Gastroesophageal sphincter (tissue), 4 donors: ENCODE data around the gene HBZ. TPM values are rescaled to one million over a fixed set of nuclear protein-coding genes. Genes with fewer than 3 reads are reported as not detected.

Experiments
- ATAC-seq: fragments of 150-250 bp; one replicate; pipeline ENCODE4 v1.9.1; 2016; ENCODE audit warnings: mild to moderate bottlenecking, moderate library complexity
- H3K27ac ChIP-seq, 4 donors: fragments of 200-600 bp; sonication (generic) in 3 of 4; 1 replicate in 3 of 4; 2 replicates in 1 of 4; pipeline ENCODE4 v1.5.1; 2016 to 2019
- H3K27me3 ChIP-seq: fragments of 200-600 bp; sonication (generic); one replicate; pipeline ENCODE4 v1.5.1; 2019
- H3K36me3 ChIP-seq, 2 donors: fragments of 200-600 bp; sonication (generic); one replicate each; pipeline ENCODE4 v1.5.1; 2019; ENCODE audit warnings: control low read depth in 1 of 2
- H3K4me1 ChIP-seq, 3 donors: fragments of 200-600 bp; sonication (generic); 1 replicate in 2 of 3; 2 replicates in 1 of 3; pipeline ENCODE4 v1.5.1; 2016 to 2019; ENCODE audit warnings: control low read depth in 2 of 3
- H3K4me3 ChIP-seq, 2 donors: fragments of 200-600 bp; sonication (generic); one replicate each; pipeline ENCODE4 v1.5.1; 2019; ENCODE audit warnings: mild to moderate bottlenecking in 1 of 2, moderate library complexity in 1 of 2
- H3K9me3 ChIP-seq, 3 donors: fragments of 200-600 bp; sonication (generic); one replicate each; pipeline ENCODE4 v1.5.1; 2017 to 2019; ENCODE audit warnings: control low read depth in 2 of 3
- EP300 ChIP-seq: sonication (generic); formaldehyde crosslinking; IDR thresholded peaks from one replicate; pipeline ENCODE4 v1.6.1; 2017; ENCODE audit warnings: antibody characterized with exemption, mild to moderate bottlenecking
- POLR2A ChIP-seq, 2 donors: fragments of 450-650 bp; IDR thresholded peaks; one replicate each; pipeline ENCODE4 v1.6.1; 2017; ENCODE audit warnings: antibody characterized with exemption in 2 of 2, mild to moderate bottlenecking in 2 of 2, moderate library complexity in 1 of 2
- POLR2AphosphoS5 ChIP-seq: sonication (generic); formaldehyde crosslinking; IDR thresholded peaks from one replicate; pipeline ENCODE4 v1.6.1; 2017; ENCODE audit warnings: antibody characterized with exemption
- WGBS, 2 donors: methylation state at CpG; one replicate each; pipeline ENCODE4 v1.1.5; 2018; ENCODE audit warnings: low coverage in 1 of 2; 5-methylcytosine and 5-hydroxymethylcytosine counted together
- total RNA-seq, 4 donors: library from RNA; depleted of rRNA; stranded (reverse); fragments of >200 nt; gene quantifications; one replicate each; pipeline ENCODE4 v1.1.0, GENCODE V29; 2016
- TF ChIP-seq, protein P1 (sequence below), 4 experiments: fragments of 200-600 bp in 2 of 4; fragments of 450-650 bp in 2 of 4; sonication (generic) in 1 of 4; IDR thresholded peaks; one replicate each; pipeline ENCODE4 v1.5.1; 2017 to 2019; ENCODE audit warnings: antibody characterized with exemption in 4 of 4, mild to moderate bottlenecking in 2 of 4, moderate library complexity in 2 of 4

Gene HBZ
- total RNA-seq, 4 donors from 2014 or later, result not detected

DNA sequence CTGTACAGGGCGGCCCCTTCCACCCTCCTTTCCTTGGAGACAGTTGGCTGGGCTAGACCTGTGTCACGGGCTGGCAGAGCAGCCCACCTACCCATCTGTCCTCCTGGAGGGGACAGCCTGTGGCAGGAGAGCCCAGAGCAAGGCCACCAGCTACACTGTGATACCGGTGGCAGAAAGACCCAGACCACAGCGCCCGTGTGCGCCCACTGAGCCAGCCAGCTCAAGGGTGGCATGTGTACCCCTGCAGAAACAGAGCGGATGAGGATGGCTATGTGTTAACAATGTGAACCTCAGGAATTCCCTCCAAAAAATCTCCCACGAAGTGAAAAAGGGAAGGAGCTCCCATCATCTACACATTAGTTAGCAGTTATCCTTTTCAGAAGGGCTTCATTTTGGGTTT lies 34.9 kb downstream of the HBZ start:
- TF ChIP-seq, protein P1, sequence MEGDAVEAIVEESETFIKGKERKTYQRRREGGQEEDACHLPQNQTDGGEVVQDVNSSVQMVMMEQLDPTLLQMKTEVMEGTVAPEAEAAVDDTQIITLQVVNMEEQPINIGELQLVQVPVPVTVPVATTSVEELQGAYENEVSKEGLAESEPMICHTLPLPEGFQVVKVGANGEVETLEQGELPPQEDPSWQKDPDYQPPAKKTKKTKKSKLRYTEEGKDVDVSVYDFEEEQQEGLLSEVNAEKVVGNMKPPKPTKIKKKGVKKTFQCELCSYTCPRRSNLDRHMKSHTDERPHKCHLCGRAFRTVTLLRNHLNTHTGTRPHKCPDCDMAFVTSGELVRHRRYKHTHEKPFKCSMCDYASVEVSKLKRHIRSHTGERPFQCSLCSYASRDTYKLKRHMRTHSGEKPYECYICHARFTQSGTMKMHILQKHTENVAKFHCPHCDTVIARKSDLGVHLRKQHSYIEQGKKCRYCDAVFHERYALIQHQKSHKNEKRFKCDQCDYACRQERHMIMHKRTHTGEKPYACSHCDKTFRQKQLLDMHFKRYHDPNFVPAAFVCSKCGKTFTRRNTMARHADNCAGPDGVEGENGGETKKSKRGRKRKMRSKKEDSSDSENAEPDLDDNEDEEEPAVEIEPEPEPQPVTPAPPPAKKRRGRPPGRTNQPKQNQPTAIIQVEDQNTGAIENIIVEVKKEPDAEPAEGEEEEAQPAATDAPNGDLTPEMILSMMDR (IDR thresholded peaks at IDR 0.05), result no peak
- TF ChIP-seq POLR2A (IDR thresholded peaks at IDR 0.05), result no peak
- TF ChIP-seq EP300, result no peak
- no peak for TF ChIP-seq POLR2AphosphoS5
- WGBS, 2 donors, result 53 to 93% methylated on average over 2 of the region's 8 CpGs
- peak; percentile 22 for ATAC-seq
- Histone ChIP-seq H3K4me3 (no peak overlapping the region), H3K36me3 (peaks cover 0 to 52% of the 10 kb centered on the region in 2 donors), H3K9me3 (no peaks in the 10 kb centered on the region), H3K27me3 (no peaks in the 10 kb centered on the region), H3K4me1 (no peaks in the 10 kb centered on the region), H3K27ac (no peak overlapping the region)

- TF ChIP-seq EP300 (no peak), POLR2A (IDR thresholded peaks at IDR 0.05) (no peak), POLR2AphosphoS5 (no peak)
- TF ChIP-seq, protein P1 (IDR thresholded peaks at IDR 0.05), result no peak
- peaks cover 0 to 66% of the 10 kb centered on the region in 2 donors for H3K36me3 ChIP-seq
- H3K4me3 ChIP-seq, result no peak overlapping the region
- H3K9me3 ChIP-seq, result no peaks in the 10 kb centered on the region
- 58 to 60% methylated on average over 1 to 6 of the region's 8 CpGs for WGBS, 2 donors
- H3K27me3 ChIP-seq, result no peaks in the 10 kb centered on the region
- no peaks in the 10 kb centered on the region for H3K4me1 ChIP-seq
- no peak for ATAC-seq
- H3K27ac ChIP-seq, result no peak overlapping the region
Observed at GRCh38 chr16:188674-189073, 36.2 kb downstream of the HBZ start.

- Histone ChIP-seq H3K9me3 (no peaks in the 10 kb centered on the region), H3K27me3 (no peaks in the 10 kb centered on the region), H3K4me3 (no peak overlapping the region), H3K36me3 (peaks cover 0 to 76% of the 10 kb centered on the region in 2 donors), H3K27ac (no peak overlapping the region), H3K4me1 (no peaks in the 10 kb centered on the region)
- 87 to 91% methylated on average over 13 to 14 of the region's 34 CpGs for WGBS, 2 donors
- TF ChIP-seq POLR2A (IDR thresholded peaks at IDR 0.05) (no peak), EP300 (no peak), POLR2AphosphoS5 (no peak)
- TF ChIP-seq, protein P1 (IDR thresholded peaks at IDR 0.05), result no peak
- ATAC-seq, result no peak
Observed at GRCh38 chr16:189604-190186, 37.3 kb downstream of the HBZ start.

DNA sequence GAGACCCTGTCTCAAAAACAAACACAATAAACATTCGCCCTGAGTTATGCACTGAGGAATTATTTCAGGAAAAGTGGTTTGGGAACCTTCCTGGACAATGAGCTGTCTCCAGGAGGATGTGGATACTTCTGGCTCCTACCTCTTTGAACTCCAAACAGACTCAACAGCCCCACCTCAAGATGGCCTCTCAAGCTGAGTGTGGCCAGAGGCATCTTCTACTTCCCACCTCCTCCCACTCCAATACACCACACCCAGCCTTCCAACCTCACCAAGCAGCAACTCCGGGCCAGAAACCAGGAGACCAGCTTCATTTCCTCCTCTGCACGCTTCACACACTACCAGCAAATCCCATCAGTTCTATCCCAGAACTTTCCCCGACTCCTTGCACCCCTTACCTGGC lies 39.4 kb downstream of the HBZ start:
- no peaks in the 10 kb centered on the region for H3K27me3 ChIP-seq
- no peaks in the 10 kb centered on the region for H3K9me3 ChIP-seq
- TF ChIP-seq POLR2AphosphoS5, result no peak
- TF ChIP-seq, protein P1 (IDR thresholded peaks at IDR 0.05), result no peak
- TF ChIP-seq POLR2A (IDR thresholded peaks at IDR 0.05), result no peak
- no peak for TF ChIP-seq EP300
- H3K36me3 ChIP-seq, result peaks cover 0 to 97% of the 10 kb centered on the region in 2 donors
- 87% methylated on average over 3 of the region's 4 CpGs; no CpG with 5 or more reads in 1 of the 2 donors for WGBS, 2 donors
- no peak overlapping the region for H3K27ac ChIP-seq
- H3K4me1 ChIP-seq, result no peaks in the 10 kb centered on the region
- no peak overlapping the region for H3K4me3 ChIP-seq
- ATAC-seq, result no peak

DNA sequence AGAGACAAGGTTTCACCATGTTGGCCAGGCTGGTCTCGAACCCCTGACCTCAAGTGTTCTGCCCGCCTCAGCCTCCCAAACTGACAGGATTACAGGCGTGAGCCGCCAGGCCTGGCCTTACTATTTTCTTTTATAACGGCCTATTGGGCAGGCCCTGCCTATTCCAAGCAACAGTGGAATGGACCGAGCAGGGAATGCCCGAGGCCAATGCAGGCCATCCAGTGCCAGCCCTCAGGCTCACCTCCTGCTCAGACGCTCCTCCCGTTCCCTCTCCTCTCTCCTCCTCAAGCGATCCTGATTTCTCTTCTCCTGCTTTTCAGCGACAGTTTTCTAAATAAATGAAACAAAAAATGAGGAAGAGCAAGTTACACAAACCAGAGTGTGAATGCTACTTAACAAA lies 40.2 kb downstream of the HBZ start:
- no peak overlapping the region for H3K4me3 ChIP-seq
- no peaks in the 10 kb centered on the region for H3K4me1 ChIP-seq
- ATAC-seq, result no peak
- peaks cover 0 to 99% of the 10 kb centered on the region in 2 donors for H3K36me3 ChIP-seq
- H3K27ac ChIP-seq, result no peak overlapping the region
- 83 to 92% methylated on average over 1 to 6 of the region's 11 CpGs for WGBS, 2 donors
- H3K27me3 ChIP-seq, result no peaks in the 10 kb centered on the region
- no peaks in the 10 kb centered on the region for H3K9me3 ChIP-seq
- no peak for TF ChIP-seq EP300
- no peak for TF ChIP-seq POLR2AphosphoS5
- no peak for TF ChIP-seq POLR2A (IDR thresholded peaks at IDR 0.05)
- TF ChIP-seq, protein P1 (IDR thresholded peaks at IDR 0.05), result no peak
